ENCODE results near the gene ISYNA1. TPM values are rescaled to one million over a fixed set of nuclear protein-coding genes. Genes with fewer than 3 reads are reported as not detected.

The ISYNA1 gene
- total RNA-seq: 10 to 100 TPM; 27.5 to 28.1 TPM
- long read RNA-seq, donor 1, transcript ISYNA1-201 (11 exons, 2,420 nt): major isoform, 14 of 28 reads
- long read RNA-seq, donor 1, partial matches to known transcripts: 5 of 28 reads
- long read RNA-seq, donor 1, other reads (novel, unspliced or antisense): 7 of 28 reads
- long read RNA-seq, donor 2, transcript ISYNA1-206 (8 exons, 1,691 nt): minor isoform, 8 of 210 reads
- long read RNA-seq, donor 2, transcript ISYNA1-202 (10 exons, 1,703 nt): minor isoform, 5 of 210 reads
- long read RNA-seq, donor 2, transcript ISYNA1-201 (11 exons, 2,420 nt): major isoform, 134 of 210 reads
- long read RNA-seq, donor 2, partial matches to known transcripts: 26 of 210 reads
- long read RNA-seq, donor 2, other reads (novel, unspliced or antisense): 36 of 210 reads

DNA sequence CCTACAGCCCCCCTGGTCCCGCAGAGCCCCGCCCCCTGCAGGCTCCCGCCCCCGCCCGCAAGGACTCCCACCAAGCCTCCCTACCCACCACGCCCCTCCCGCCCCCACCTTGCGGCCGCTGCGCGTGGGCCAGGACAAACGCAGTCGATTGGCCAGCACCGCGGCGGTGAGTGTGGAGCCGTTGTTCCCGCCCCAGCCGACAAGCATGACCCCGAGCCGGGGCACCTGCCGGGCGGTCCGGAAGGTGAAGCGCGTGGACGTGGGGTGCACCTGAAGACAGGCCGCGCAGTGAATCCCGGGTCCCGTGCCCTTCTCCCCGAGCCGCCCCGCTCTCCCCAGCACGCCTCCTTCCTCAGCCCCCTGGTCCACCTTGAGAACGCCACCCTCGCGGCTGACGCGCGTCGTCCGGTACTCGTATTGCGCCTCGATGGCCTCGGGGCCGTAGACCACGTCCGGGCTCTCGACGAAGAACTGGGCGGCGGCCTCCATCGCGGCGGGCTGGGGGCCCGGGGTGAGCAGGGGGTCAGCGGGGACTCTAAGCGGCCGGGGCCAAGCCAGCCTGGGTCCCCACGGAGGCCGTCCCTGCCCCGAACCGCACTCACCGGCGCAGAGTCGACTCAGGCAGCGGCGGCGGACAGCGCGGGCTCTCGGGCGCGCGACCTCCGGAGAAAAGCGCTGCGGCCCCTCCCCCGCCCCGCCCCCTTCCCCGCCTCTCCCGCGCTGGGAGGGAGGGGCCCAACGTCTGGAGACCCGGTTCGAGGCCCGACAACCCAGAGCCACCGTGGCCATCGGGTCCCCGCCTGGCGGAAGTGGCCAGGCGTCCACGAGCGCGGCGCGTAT is at the start of gene ISYNA1:
Gene ISYNA1, minus strand, starts transcription at position 643 of the 840 bp plus-strand sequence. Its CDS starts 154 bp downstream, at position 489.
- no peak for DNase-seq (ENCODE audit: low spot score)
- intact Hi-C loops (cut with DNase I): no loop called here

DNA sequence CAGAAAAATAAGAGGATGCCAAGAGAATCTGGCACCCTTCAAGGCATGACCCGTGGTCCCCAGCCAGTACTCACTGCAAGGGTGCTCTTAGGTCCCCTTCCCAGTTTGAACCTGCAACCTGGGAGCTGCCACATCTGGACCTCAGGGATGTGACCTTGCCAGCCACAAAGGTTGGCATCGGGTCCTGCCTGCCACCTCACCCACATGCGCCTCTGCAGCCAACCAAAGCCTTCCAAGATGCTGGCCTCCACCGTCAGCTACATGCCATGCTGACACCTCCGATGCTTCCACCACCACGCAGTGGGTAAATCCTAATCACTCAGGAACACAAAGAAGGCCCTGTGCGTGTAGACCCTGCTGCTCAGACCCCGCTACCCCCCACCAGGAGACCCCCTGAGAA is 48.8 kb upstream of the ISYNA1 start:
- DNase-seq (ENCODE audit: low spot score): no peak
- intact Hi-C loops (cut with DNase I): no loop called here

DNA sequence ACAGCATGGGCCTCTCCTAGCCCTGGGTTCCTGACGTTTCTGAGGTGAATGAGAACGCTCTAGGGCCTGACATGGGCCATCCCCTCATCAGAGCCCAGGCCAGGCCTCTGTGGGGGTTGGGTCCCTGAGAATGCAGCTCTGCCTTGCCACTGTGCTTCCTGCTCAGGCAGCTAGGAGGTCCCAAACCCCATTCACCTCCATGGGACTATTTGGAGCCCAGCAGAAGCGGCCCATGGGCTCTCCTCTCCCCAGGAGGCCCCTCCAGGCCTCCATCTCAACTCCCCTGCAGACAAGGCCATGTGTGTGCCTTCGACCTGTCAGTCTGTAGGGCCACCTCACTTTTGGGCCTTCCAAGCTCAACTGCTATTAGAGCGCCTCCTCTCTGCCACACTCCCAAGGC is 47.1 kb upstream of the ISYNA1 start:
- intact Hi-C loops (cut with DNase I): no loop called here
- no peak for DNase-seq (ENCODE audit: low spot score)

DNA sequence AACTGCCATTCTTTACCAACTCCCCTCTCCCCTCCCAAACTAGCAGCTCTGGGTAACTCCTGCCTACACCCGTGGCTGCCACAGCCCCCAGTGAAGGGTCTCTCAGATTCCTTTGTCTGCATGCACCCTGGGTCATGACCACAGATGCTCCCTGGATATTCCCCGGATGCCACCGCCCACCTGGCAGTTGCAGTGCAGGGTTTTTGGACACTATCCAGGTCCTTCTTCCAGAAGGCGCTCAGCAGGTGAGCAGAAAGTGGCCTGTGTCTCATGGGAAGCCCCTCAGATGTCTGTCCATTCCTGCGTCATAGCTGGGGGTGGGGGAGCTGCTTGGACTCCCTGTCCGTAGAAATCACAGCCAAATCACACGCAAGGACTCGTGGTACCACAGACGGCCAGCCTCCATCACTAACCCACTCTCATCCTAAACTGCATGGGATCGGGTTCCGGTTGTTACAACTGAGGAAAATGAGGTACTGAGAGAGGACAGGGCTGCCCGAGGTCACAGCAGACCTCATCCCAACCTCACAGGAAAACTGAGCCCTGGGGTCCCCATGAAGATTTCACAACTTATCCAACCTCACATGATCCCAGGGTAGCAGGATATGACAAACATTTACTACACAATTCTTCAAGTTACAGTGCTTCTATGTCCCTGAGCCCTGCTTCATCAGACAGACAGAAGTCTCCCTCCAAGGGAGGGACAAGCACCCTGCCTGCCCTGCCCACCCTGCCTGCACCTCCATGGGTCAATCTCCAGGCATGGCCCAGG is 45.4 kb upstream of the ISYNA1 start:
- intact Hi-C loops (cut with DNase I): no loop called here
- DNase-seq (ENCODE audit: low spot score): no peak

DNA sequence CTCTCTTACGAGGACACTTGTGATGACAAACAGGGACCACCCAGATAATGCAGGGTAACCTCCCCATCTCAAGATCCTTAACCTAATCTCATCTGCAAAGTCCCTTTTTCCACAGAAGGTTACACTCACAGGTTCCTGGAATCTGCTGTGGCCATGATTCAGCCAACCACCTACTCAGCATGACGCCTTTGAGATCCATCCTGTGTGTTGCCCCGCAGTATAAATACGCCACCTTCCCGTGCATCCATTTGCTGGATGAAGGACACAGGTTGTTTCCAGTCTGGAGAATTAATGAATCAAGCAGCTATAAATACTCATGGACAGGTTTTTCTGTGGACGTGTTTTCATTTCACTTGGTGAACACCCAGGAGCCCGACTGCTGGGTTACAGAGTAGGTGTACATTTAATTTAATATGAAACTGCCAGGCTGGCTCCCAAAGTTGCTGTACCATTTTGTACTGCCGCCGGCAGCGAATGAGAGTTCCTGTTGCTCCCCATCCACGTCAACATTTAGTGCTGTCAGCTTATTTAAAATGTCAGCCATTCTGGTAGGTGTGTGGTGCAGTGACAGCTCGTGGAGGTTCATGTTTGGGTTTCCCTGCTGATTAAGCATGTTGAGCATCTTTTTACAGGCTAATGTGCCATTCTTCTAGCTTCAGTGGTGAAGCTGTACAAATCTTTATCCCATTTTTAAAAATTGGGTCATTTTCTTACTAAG is 43.7 kb upstream of the ISYNA1 start:
- intact Hi-C loops (cut with DNase I): no loop called here
- no peak for DNase-seq (ENCODE audit: low spot score)

DNA sequence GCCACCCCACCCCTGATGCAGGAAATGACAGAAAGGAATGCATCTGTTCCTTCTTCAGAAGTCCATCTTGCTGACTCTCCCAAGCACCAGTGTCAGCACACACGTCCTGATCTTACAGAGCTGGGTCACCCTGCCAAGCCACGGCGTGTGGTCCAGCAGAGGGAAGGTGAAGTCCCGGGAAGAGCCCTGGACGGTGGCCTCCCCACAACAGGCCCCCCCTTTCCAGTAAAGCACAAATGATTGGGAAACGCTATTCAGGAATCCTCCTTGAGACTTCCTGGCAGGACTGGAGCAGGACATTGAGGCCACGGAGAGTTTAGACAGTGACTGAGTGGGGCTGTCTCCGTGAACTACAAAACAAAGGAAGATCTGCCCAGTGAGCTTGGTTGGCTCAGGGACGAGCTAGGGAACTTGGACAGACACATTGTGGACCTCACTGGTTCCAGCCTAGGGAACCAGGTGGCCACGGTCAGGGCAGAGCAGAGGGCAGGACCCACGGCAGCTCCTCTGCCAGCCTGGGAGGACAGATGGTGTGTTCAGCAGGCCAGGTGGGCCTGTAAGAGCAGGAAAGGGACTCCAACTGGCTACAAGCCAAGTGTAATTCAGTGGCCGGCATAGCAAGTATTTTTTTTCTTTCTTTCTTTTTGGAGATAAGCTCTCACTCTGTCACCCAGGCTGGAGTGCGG is 42.2 kb upstream of the ISYNA1 start:
- DNase-seq (ENCODE audit: low spot score): peak; percentile 97
- intact Hi-C loops (cut with DNase I): no loop called here

DNA sequence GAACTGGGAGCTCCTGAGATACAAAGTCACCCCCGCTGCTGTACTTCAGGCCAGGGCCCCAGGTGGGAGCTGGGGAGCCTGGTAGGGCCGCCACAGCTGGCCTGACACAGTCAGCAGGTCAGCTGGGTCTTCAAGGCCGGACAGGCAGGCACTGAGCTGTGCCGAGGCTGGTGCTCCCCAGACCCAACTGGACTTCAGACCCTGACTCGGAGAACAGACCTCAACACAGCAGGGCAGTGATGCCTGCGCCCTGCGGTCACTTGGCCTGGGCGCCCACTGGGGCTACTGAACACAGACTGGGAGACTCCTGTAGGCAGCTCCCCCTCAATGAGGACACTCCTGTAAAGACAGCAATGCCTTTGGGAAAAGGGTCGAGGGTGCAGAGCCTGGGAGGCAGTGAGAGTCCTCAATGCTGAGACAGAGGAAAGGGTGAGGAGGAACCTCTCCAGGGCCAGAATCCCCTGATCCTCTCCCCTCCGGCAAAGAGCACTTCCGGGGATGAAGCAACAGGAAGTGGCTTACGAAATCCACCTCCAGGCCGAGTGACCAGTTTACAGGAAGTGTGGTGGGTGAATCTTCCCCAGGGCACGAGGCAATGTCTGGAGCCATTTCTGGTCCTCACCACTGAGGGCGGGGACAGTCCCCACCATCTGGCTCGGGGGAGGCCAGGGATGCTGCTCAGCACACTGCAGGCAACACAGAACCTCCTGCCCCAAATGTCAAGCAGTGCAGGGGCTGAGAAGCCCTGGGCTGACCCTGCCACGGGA is 40.8 kb upstream of the ISYNA1 start:
- peak; percentile 95 for DNase-seq (ENCODE audit: low spot score)
- intact Hi-C loops (cut with DNase I): loop anchor here in 1 of 2 donors (10.0 kb wide), 1 partner anchor 86 kb away; no protein-coding TSS in a partner anchor

DNA sequence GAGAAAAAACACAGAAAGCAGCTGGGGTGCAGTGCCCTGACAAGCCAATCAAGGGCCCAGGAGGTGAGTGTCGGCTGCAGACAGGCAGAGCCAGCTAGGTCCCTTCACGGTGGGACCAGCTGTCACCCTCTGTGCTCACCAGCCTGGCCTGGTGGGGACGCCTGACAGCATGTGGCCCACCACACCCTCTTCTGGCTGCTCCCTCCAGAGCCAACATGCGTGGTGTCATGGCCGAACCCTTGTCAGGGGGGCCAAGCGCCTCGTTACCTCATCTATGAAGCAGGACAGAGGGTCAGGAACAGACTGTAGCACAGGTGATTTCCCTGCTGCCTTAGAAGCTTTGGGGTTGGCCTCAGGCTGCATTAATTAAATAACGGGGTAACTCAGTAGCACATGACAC is 40.0 kb upstream of the ISYNA1 start:
- no peak for DNase-seq (ENCODE audit: low spot score)
- intact Hi-C loops (cut with DNase I): loop anchor here in 1 of 2 donors (10.0 kb wide), 1 partner anchor 87 kb away; no protein-coding TSS in a partner anchor

DNA sequence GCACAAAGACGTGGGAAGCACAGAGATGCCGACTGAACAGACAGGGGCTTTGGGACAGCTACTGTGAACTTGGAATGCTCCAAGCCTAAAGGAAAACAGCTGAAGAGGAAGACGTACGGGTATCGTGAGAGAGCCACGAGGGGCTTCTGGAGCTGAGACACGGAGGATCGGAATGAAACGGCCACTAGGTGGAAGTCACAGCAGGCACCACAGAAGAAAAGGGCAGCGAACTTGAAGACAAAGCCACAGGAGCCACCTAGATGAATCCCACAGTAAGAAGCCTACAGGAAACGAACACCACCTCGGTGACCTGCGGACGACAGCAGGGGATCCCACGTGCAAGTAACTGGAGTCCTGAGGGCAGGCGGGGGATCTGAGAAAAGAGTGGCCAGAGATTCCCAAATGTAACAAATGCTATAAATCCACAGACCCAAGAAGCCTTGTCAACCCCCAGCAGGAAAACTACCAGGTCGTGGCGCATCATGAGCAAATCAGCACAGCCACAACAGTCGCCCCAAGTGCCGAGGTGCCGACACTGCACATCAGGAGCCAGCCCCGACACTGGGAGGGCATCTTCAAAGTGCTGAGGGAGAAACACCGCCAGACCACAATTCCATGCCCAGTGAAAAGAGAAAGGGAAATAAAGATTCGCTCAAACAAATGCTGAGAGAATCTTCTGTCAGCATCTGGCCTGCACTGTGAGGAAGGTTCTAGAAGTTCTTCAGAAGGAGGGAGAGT is 39.3 kb upstream of the ISYNA1 start:
- intact Hi-C loops (cut with DNase I): loop anchor here in 1 of 2 donors (10.0 kb wide), 1 partner anchor 88 kb away; no protein-coding TSS in a partner anchor

DNA sequence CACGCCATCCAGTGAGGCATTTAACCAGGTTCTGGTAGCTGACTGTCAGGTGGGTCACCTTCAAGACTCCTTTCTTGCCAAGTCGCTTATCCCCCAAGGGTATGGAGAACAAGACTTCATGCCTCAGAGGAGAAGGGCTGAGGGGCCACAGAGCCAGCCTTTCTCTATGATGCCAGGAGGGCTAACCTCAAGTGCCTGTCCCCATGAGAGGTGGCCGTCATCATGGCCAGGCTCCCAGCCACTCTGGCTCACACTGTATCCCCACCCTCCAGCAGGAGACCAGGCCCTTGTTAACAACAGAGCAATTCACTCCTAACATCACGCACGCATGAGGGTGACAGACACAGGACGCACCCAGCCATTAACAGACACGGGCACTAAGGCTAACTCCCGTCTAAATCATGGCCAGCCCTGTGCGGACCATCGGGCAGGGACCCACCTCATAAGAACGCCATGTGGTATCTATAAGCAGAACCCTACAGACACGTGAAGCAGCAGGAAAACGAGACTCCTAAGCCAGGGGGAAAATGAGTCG is 38.6 kb upstream of the ISYNA1 start:
- DNase-seq (ENCODE audit: low spot score): no peak
- intact Hi-C loops (cut with DNase I): loop anchor here in 1 of 2 donors (10.0 kb wide), 1 partner anchor 88 kb away; no protein-coding TSS in a partner anchor

More for the DNA sequence above, 39.3 kb upstream of the ISYNA1 start:
- no peak for DNase-seq (ENCODE audit: low spot score)

DNA sequence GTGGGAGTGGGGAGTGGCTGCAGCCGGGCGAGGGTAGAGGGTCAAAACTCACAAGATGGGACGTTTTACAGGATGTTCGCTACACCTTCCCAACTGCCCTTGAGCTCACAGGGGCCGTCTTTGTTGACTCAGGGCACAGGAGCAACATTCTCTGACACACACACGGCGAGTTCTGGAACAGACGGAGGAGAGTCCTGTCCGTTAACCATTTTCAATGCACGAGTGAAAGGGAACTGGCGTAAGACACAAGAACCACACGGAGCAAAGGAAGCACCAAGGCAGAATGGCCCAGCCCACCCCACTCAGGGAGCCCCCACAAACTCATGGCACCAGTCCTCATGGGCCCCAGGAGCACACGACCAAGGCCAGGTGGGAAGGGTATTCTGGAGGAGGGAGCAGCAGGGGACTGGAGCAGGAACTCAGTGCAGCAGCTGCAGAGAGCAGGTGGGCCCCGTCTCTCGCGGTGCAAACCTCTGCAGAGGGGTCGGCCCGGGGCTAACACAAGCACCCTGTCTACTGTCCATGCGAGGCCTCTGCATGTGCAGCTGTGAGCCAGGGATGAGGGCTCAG is 37.9 kb upstream of the ISYNA1 start:
- intact Hi-C loops (cut with DNase I): loop anchor here in 1 of 2 donors (10.0 kb wide), 1 partner anchor 89 kb away; no protein-coding TSS in a partner anchor
- no peak for DNase-seq (ENCODE audit: low spot score)

DNA sequence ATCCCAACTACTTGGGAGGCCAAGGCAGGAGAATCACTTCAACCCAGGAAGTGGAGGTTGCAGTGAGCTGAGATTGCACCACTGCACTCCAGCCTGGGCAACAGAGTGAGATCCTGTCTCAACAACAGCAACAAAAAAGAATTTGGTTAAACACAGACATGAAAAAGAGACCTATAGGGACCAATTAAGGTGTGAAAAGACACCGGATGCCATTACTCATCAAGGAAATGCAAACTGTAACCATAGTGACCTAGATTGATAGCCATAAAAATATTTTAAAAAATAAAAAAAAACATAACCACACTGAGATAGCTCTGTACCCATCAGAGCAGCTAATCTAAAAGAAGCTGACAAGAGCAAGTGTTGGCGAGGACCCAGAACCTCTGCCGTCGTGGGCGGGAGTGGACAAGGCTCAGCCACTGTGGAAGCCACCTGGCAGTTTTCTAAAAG is 37.1 kb upstream of the ISYNA1 start:
- DNase-seq (ENCODE audit: low spot score): no peak
- intact Hi-C loops (cut with DNase I): loop anchor here in 1 of 2 donors (10.0 kb wide), 1 partner anchor 90 kb away; no protein-coding TSS in a partner anchor

DNA sequence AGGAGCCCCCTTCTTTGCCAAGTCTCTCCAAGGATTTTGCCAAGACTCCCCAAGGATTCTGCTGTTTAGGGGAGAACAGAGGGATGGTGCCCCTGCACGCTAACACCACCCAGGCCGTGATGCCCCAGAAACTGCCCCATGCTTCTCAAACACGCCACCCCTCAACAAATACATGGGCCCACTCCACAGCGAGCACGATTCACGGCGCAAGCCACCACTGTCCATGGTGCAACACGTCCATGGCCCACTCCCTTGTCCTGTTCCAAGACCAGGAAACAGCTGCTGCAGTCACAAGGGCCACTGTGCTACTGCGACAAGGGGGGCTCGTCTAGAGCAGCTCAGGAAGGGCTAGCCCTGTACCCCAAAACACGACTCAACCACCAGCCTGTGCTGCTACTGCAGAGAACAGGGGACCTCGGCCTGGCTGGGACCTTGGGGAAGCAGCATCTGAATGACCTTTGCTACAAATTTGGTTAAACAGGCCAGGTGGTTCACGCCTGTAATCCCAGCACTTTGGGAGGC is 36.5 kb upstream of the ISYNA1 start:
- intact Hi-C loops (cut with DNase I): loop anchor here (5.0 to 10.0 kb wide), 2 partner anchors 33 to 90 kb away; no protein-coding TSS in a partner anchor
- no peak for DNase-seq (ENCODE audit: low spot score)

DNA sequence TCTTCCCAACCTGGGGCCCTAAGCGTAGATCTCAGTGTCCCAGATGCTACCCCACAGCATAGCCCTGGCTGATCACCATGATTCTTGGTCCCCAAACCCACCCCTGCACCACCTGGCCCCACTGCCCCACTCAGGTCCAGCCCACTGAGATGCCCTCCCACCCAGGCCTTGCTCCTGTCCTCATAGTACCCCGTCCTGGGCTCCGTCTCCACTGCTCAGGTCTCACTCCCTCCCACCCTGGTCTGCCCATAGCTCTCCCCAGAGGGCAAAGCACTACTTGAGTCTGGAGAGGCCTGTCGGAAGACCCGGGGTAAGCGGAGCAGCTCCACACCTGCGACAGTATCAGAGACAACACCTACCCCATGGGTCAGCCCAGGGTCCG is 35.8 kb upstream of the ISYNA1 start:
- intact Hi-C loops (cut with DNase I): loop anchor here (5.0 to 10.0 kb wide), 2 partner anchors 34 to 91 kb away; no protein-coding TSS in a partner anchor
- no peak for DNase-seq (ENCODE audit: low spot score)

DNA sequence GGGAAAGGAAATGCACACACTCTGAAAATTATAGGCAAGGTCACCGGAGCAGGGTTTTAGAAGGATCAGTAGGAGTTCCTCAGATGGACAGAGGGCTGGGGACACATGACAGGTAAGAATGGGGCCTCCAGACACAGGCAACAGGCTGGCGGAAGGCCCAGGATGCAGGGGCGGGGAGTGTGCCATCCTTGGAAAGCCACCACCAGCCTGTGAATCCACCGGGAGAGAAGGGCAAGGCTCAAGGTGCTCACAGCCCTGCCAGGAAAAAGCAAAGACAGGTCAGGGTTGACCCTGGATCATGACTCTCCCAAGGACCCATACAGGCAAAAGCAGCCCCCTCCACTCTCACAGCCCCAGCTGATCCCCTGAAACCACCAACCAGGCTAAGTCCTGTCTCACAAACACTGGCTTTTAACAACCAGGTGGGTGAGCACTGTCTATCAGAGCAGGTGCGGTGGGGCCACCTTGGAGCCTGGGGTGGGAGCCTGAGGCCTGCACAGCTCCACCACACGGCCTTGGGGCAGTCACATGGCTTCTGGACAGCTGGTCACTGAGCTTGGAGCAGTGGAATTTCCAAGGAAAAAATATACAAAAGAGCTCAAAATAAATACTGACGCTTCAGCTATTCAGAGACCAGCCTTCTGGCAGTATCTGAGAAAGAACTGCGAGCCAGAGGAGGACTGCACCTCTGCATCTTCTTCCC is 35.2 kb upstream of the ISYNA1 start:
- intact Hi-C loops (cut with DNase I): loop anchor here (5.0 to 10.0 kb wide), 2 partner anchors 34 to 92 kb away; no protein-coding TSS in a partner anchor
- DNase-seq (ENCODE audit: low spot score): no peak

All from posterior vena cava (tissue), 2 donors.